Epithelial cell of esophagus (primary cell): Measurements from ENCODE around the gene ITGA1.

ENCODE experiments used
- DNase-seq: peaks from one replicate; pipeline ENCODE4 v3.0.0; 2010; ENCODE audit warnings: low read depth
- H3K4me3 ChIP-seq: 2 replicates; pipeline ENCODE4 v1.5.1; 2011; ENCODE audit warnings: mild to moderate bottlenecking, low read length, control low read depth
- CTCF ChIP-seq: IDR thresholded peaks from 2 replicates; pipeline ENCODE4 v1.5.1; 2011; ENCODE audit warnings: low read depth, mild to moderate bottlenecking, low read length, control low read depth, inconsistent platforms; ENCODE audit not compliant: insufficient read depth; ENCODE audit errors: missing control alignments

The ITGA1 gene

GRCh38 chr5:52999344-52999949 lies 211.7 kb downstream of the ITGA1 start:
- no peak overlapping the region for H3K4me3 ChIP-seq
- peak; percentile 62 for DNase-seq
- no peak for TF ChIP-seq CTCF

DNA sequence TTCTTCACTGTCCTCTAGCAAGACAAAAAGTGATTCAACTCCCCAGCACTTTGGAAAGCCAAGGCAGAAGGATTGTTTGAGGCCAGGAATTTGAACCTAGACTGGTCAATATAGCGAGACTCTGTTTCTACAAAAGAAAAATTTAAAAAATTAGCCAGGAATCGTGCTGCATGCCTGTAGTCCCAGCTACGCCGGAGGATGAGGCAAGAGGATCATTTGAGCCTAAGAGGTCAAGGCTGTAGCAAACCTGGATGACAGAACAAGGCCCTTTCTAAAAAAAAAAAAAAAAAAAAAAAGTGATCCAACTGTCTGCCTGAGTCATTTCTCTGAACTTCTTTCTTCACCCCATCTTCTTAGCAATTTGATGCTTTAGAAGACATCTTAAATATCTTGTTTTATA lies 213.8 kb downstream of the ITGA1 start:
- H3K4me3 ChIP-seq = no peak overlapping the region
- no peak for TF ChIP-seq CTCF
- DNase-seq = no peak

DNA sequence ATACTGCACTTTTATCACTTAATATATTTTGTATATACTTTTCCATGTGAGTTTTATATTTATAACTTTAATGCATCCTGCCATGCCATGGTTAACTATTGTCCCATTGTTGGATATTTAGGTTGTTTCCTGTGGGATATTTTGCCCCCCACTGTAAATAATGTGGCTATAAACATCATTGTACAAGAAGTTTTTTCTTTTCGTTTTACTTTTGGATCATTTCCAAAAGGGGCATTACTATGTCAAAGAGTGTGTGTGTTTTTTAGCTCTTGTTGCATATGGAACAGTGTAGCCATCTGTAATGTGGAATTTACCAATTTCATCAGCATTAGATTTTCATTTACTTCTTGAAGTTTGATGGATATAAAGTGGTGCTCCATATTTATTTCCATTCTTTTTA lies 214.8 kb downstream of the ITGA1 start:
- TF ChIP-seq CTCF = no peak
- DNase-seq = no peak

DNA sequence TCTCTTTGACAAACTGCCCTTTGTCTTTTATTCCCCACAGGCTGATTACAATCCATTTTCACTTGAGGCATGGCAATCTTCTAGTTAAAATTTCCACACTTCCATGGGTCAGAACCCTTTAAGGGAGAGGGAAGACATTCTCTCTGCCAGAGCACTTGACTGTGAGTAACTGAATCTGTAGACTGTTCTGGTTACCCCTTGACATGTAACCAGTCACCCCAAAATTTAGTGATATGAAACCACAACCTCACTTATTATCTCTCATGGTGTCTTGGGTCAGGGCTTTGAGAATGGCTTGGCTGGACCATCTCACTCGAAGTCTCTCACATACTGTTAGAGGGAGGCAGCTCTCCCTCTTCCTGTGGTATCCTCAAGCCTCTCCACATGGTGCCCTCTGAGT lies 215.4 kb downstream of the ITGA1 start:
- no peak for DNase-seq
- H3K4me3 ChIP-seq = no peak overlapping the region
- no peak for TF ChIP-seq CTCF

More for the DNA sequence above, 214.8 kb downstream of the ITGA1 start:
- no peak overlapping the region for H3K4me3 ChIP-seq

DNA sequence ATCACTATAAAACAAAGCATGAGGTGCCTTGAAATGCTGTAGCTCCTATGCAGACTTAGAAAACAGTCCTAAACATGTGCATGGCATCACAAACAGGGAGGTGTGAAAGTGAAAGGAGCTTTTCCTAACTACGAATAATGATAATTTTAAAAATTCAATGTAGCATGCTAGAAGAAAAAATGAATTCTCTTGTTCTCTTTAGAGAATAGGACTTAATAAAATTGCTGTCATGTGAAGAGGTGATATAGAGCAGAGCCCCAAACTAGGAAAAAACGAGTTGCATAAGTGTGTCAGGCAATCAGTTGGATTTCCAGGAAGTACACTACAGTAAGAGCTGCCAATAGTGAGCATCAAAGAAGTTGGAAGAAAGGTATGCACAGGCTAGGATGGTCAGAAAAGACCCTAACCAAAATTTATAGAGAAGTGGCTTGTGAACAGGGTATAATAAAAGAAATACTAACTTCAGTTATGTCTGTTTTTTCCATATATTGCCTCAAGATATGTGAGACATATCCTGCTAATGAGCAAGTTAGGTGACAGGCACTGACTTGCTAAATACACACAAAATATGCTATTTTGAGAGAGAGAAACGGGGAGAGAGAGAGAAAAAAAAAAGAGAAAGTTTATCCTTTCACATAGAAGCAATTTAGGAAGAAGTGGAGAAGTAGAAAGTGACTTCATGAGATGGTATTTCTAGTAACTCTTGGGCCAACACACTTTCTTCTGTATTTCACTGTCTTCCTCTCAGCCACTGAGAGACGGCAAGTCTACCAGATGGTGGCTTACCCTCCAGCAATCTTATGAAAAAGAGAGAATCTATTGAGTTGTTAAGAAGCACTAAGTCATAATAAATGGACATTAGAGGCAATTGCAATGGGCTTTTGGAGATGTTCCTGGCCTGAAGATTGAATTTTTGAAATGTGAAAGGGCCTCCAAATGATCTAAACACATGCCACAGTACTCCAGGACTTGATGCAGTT lies 219.5 kb downstream of the ITGA1 start:
- H3K4me3 ChIP-seq = no peak overlapping the region
- peak; percentile 82 for DNase-seq
- TF ChIP-seq CTCF = no peak

GRCh38 chr5:53008751-53009150 lies 221.0 kb downstream of the ITGA1 start:
- H3K4me3 ChIP-seq = no peak overlapping the region
- DNase-seq = peak; percentile 93
- no peak for TF ChIP-seq CTCF
